Stimulated activated CD4-positive, alpha-beta T cell treated with anti-CD3 and anti-CD28 coated beads, Interleukin-15, amount 100 ng/mL, for 1 hour (primary cell): ENCODE measurements around the gene DNPEP.
"Not testable (repeated sequence)": the region's sequence is repeated elsewhere in the genome, so short reads cannot be mapped to it uniquely, and the experiment has no call there.

ENCODE experiments used
- DNase-seq, 2 donors: peaks; one replicate each; pipeline ENCODE4 v3.0.0-alpha.2; 2020; ENCODE audit warnings: low read depth in 1 of 2, low spot score in 1 of 2

Gene DNPEP

GRCh38 chr2:219402665-219403515 is 15.2 kb upstream of the DNPEP start:
- DNase-seq = peak in 1 of 2 donors; percentile 32

DNA sequence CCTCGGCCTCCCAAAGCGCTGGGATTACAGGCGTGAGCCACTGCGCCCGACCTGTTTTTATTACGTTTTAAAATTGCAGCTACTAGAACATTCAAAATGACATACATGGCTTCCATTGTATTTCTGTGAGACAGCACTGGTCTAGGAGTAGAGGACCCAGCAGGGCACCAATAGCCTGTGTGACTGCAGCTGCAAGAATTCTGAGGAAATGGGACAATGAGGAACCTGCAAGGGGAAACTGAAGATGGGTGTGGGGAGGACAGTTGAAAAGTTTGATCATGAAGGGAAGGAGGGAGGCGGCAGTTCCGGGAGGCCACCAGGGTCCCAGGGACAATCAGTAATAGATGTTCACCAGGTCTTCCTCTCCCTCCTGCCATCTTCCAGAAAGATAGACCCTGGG is 13.9 kb upstream of the DNPEP start:
- DNase-seq = no peak

- no peak for DNase-seq
Observed at GRCh38 chr2:219400562-219400961, 12.8 kb upstream of the DNPEP start.

DNA sequence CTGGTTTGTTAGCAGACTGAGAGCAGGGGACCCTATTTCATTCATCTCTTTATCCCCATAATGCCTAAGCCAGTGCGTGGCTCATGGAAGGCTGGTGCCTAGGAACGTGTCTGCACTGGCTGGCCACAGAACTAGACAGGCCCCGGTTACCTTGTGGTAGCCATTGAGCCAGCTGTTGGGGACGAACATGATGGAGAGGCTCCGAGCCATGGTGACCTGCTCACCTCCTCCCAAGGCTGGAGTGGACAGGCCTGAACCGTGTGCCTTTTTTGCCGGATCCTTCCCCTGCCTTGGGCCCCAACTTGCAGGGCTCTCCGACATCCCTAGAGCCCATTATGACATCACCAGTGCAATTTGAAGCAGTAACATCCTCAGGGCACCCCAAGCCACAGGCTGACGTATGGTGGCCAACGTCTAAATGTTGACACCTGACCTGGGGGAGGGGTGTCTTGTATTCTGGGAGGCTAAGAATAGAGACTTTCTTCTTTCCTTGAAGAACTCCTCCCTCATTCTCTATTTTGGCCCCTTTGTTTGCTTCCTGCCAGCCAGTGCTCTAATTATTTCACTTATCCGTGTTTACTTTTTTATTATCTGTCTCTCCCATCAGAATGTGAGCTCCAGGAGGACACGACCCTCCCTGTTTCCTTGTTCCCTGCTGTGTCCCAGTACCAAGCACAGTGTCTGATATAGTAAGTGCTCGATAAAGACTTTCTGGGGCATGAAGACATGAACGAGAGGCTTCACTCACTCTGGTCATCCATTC is 12.2 kb upstream of the DNPEP start:
- no peak for DNase-seq

GRCh38 chr2:219398721-219399363 is 11.1 kb upstream of the DNPEP start:
- DNase-seq = no peak

DNA sequence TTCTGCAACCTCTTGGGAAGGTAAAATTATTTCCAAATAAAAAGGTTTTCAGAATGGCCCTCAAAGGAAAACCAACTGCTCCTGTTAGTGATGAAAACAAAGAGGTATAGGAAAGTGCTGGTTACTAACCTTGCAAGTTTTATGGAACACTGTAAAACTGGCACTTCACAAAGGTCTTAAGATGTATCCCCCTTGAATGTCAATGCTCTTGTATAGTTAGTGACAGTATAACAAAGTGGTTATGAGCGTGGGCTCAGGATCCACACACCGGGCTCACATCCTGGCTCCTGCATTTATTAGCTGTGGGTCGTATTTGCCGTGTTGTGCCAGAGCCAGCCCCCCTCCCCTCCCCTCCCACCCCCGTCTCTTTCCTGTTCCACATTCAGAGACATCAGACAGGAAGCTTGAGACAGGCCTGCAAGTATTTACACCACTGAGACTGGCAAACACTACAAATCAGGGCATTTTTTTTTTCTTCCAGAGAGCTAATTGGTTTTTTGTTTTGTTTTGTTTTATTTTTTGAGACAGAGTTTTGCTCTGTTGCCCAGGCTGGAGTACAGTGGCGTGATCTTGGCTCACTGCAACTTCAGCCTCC is 9.2 kb upstream of the DNPEP start:
- no peak for DNase-seq

DNA sequence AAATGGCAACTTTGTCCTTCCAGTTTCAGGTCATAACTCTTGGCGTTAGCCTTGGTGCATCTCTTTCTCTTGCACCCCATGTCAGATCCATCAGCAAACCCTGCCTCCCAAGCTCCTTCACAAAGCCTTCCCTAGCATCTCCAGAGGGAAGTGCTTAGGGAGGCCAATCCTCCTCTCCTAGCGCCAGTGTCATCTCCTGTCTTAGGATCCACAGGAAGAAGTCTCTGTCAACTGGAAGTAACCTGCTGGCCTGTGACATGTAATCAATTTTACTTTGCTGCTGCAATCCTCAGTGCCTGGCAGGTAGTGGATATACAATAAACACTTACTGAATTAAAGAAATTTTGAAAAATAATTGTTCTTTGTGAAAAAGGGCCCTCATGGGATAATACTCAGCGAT is 7.9 kb upstream of the DNPEP start:
- no peak for DNase-seq

DNA sequence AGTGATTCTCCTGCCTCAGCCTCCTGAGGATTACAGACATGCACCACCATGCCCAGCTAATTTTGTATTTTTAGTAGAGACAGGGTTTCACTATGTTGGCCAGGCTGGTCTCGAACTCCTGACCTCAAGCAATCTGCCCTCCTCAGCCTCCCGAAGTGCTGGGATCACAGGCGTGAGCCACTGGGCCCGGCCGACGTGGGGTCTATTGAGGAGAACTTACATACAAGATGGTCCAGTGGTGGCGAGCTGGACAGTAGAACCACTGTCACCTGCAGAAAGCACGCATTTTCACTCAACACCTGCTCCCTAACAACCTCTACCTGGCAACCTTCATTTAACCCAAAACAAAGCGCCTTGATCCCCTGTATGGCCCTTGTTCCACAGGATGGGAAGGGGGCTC is 7.3 kb upstream of the DNPEP start:
- DNase-seq = not testable (repeated sequence)

- no peak for DNase-seq
Observed at GRCh38 chr2:219392754-219393153, 5.0 kb upstream of the DNPEP start.

GRCh38 chr2:219388907-219389156 is 1.1 kb upstream of the DNPEP start:
- DNase-seq = no peak

GRCh38 chr2:219388121-219388906 is 602 bp upstream of the DNPEP start:
- DNase-seq = peak; percentile 99 to 100

DNA sequence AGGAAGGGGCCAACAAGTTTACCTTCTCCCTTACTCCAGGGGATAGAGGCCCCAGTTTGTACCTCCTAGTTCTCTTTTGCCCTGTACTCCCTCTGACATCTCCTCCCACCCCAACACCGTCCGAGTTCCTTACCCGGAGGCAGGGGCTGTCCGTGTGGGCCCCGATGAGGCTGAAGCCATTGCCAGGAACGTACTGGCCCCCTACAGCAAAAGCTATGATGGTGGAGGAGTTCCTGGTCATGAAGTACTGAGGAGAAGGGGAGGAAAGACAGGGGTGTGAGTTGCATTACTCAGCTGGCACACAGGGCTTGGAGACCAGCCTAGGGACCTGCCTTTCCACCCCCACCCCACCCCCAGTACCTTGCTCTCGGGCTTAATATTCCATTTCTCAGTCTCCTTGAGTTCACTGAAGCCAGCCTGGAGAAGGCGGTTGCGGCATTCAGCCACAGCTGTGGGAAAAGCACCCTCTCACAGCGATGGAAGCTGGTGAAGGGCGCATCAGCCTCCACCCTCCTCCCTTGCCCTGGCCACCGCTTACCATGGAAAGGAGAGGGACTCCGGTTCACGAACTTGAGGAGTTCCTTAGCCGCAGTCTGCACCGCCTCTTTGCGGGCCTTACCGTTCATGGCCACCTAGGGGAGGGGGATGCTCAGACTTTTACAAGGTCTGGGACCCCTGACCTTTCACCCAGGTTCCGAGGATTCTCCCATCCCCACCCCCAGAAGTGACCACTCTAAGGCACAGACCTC is 1.0 kb downstream of the DNPEP start:
- DNase-seq = no peak

- DNase-seq = no peak
Observed at GRCh38 chr2:219385958-219386520, 1.7 kb downstream of the DNPEP start.

- DNase-seq = no peak
Observed at GRCh38 chr2:219384859-219385258, 2.9 kb downstream of the DNPEP start.

DNA sequence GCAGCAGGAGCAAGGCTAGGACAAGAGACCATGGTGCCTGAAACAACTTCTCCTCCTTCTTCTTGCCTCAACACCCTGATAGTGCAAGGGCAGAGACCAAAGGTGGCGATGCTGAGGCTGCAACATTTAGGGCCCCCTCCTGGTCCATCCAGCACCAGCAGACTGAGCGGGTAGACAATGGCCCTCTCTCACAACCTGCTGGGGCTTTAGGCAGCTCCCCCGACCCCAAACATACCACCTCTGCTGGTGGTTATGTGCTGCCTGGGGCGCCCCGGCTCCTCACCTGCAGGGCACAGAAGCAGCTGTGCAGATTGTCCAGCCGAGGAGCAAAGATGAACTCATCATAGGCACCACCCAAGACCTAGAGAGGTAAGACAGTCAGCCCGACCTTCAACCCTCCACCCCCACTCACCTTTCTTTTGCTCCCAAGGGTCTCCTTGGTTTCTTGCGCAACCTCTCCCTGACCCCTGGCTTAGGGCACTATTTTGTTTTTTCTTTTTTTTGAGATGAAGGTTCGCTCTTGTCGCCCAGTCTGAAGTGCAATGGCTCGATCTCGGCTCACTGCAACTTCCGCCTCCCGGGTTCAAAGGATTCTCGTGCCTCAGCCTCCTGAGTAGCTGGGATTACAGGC is 3.5 kb downstream of the DNPEP start:
- no peak for DNase-seq

DNA sequence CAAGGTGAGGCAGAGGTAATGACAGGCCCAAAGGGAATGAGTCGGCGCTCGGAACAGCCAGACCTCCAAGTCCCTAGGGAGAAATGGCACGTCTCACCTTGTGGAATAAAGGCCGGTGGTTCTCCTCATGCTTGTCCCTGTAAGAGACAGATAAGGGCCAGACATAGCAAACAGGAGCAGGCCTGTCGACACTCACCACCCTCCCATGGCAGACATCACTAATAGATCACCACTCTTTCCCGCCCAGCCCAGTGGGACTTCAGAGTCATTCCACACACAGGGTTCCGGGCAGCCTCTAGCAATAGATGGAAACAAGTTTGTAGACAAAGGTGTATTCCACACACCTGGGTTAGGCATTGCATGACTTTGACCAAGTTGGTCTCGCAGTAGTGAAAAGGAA is 6.3 kb downstream of the DNPEP start:
- no peak for DNase-seq

DNA sequence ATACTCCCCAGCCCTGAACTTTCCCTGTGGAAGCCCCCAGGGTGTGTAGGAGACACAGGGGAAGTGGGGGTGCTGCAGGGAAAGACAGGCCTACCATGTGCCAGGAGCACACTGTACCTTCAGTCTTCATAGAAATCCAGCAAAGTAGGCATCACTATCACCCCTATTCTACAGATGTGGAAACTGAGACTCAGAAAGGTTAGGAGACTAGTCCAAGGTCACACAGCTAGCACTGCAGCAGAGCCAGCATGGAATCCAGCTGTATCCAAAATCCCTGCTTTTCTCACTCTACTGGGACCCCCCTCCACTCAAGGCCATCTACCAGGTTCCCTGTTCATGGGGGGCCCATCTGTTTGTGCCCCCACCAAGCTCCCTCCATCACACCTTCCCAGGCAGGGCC is 6.8 kb downstream of the DNPEP start:
- DNase-seq = no peak

- DNase-seq = no peak
Observed at GRCh38 chr2:219378163-219378851, 9.4 kb downstream of the DNPEP start.

DNA sequence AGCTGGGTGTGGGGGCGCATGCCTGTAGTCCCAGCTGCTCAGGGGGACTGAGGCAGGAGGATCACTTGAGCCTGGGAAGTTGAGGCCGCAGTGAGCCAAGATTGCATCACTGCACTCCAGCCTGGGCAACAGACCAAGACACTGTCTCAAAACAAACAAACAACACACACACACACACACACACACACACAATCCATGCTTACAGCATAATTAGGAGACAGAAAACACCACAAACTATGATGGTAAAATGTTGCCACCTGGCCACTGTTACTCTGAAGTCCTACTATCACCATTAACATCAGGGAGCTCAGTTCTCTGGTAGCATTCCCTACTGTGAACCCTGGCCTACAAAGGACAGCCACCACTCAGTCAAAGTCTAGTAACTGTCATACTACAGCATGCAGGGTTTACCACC is 18.3 kb downstream of the DNPEP start:
- no peak for DNase-seq
